Sigmoid colon (tissue), 7 donors: ENCODE data around the gene TUBB6. TPM values are rescaled to one million over a fixed set of nuclear protein-coding genes. Genes with fewer than 3 reads are reported as not detected.

ENCODE experiments used
- DNase-seq: peaks from one replicate; pipeline ENCODE4 v3.0.0-alpha.2; 2019
- H3K27ac ChIP-seq, 4 donors: fragments of 200-600 bp; sonication (generic); one replicate each; pipeline ENCODE4 v1.5.1; 2016 to 2019; ENCODE audit warnings: mild to moderate bottlenecking in 1 of 4
- H3K27me3 ChIP-seq, 3 donors: fragments of 200-600 bp; sonication (generic); one replicate each; pipeline ENCODE4 v1.5.1; 2019; ENCODE audit warnings: mild to moderate bottlenecking in 1 of 3
- H3K36me3 ChIP-seq, 4 donors: fragments of 200-600 bp; sonication (generic); one replicate each; pipeline ENCODE4 v1.5.1; 2016 to 2019
- H3K4me1 ChIP-seq, 4 donors: fragments of 200-600 bp; sonication (generic); one replicate each; pipeline ENCODE4 v1.5.1; 2017 to 2019
- H3K4me3 ChIP-seq, 4 donors: fragments of 200-600 bp; sonication (generic); one replicate each; pipeline ENCODE4 v1.5.1; 2017 to 2019; ENCODE audit warnings: mild to moderate bottlenecking in 2 of 4, moderate library complexity in 1 of 4
- H3K9me3 ChIP-seq, 4 donors: fragments of 200-600 bp in 3 of 4; sonication (generic) in 3 of 4; one replicate each; pipeline versions ENCODE4 v1.5.1 to v1.6.1; 2013 to 2019
- CTCF ChIP-seq, 4 experiments: fragments of 450-650 bp in 3 of 4; fragments of 200-600 bp in 1 of 4; IDR thresholded peaks; one replicate each; pipeline ENCODE4 v1.5.1; 2016 to 2019; ENCODE audit warnings: antibody characterized with exemption in 4 of 4, mild to moderate bottlenecking in 3 of 4, moderate library complexity in 2 of 4
- EP300 ChIP-seq, 4 donors: sonication (generic); formaldehyde crosslinking; IDR thresholded peaks; one replicate each; pipeline ENCODE4 v1.6.1; 2017; ENCODE audit warnings: antibody characterized with exemption in 4 of 4
- POLR2A ChIP-seq, 2 donors: fragments of 450-650 bp; IDR thresholded peaks; one replicate each; pipeline ENCODE4 v1.6.1; 2016; ENCODE audit warnings: antibody characterized with exemption in 2 of 2, mild to moderate bottlenecking in 2 of 2, moderate library complexity in 2 of 2
- POLR2AphosphoS5 ChIP-seq, 4 donors: sonication (generic); formaldehyde crosslinking; IDR thresholded peaks; one replicate each; pipeline ENCODE4 v1.6.1; 2017; ENCODE audit warnings: antibody characterized with exemption in 4 of 4
- WGBS, 2 donors: extraction: QIAGEN DNeasy Blood & Tissue Kit; methylation state at CpG; one replicate each; pipeline ENCODE4 v1.1.7; 2013; 5-methylcytosine and 5-hydroxymethylcytosine counted together
- intact Hi-C: fragments of 100-400 bp; cut with DNase I; formaldehyde crosslinking; loops from one replicate; pipeline ENCODE4 v1.15.1; 2023
- polyA plus RNA-seq, 3 donors: library from polyadenylated mRNA; stranded (reverse); fragments of 200-250 nt; gene quantifications; one replicate each; pipeline ENCODE4 v1.2.3, GENCODE V29; 2013
- total RNA-seq, 4 donors: library from RNA; depleted of rRNA; stranded (reverse); fragments of >200 nt; gene quantifications; one replicate each; pipeline ENCODE4 v1.1.0, GENCODE V29; 2016
- donor health status: healthy with polysubstance abuse.
- donor health status: Bipolar disorder and iron deficiency.
- donor health status: healthy.

TUBB6 gene
- total and polyA plus RNA-seq, 7 donors = 19.2 to 445 (median 298) TPM

GRCh38 chr18:12301263-12302005, 6.6 kb upstream of the TUBB6 start:
- H3K4me3 ChIP-seq = no peak overlapping the region
- no peak overlapping the region for H3K27ac ChIP-seq
- no peaks in the 10 kb centered on the region for H3K36me3 ChIP-seq
- TF ChIP-seq EP300 (IDR thresholded peaks at IDR 0.05) (no peak), CTCF (IDR thresholded peaks at IDR 0.05) (no peak), POLR2A (IDR thresholded peaks at IDR 0.05) (no peak), POLR2AphosphoS5 (IDR thresholded peaks at IDR 0.05) (no peak)
- H3K9me3 ChIP-seq = no peaks in the 10 kb centered on the region
- peaks cover 0 to 20% (median 16%) of the 10 kb centered on the region in 4 donors for H3K4me1 ChIP-seq
- no peaks in the 10 kb centered on the region for H3K27me3 ChIP-seq
- intact Hi-C loops = no loop called here
- WGBS, 2 donors = 88% methylated on average over 13 of the region's 13 CpGs
- peak; percentile 36 for DNase-seq

GRCh38 chr18:12302391-12303147, 5.5 kb upstream of the TUBB6 start:
- Histone ChIP-seq H3K9me3 (no peaks in the 10 kb centered on the region), H3K4me3 (no peak overlapping the region), H3K36me3 (no peaks in the 10 kb centered on the region), H3K4me1 (peaks cover 0 to 29% (median 25%) of the 10 kb centered on the region in 4 donors), H3K27ac (no peak overlapping the region), H3K27me3 (no peaks in the 10 kb centered on the region)
- no peak for TF ChIP-seq EP300 (IDR thresholded peaks at IDR 0.05)
- no peak for TF ChIP-seq POLR2A (IDR thresholded peaks at IDR 0.05)
- TF ChIP-seq CTCF (IDR thresholded peaks at IDR 0.05) = no peak
- TF ChIP-seq POLR2AphosphoS5 (IDR thresholded peaks at IDR 0.05) = no peak
- intact Hi-C loops = no loop called here
- WGBS, 2 donors = 84 to 88% methylated on average over 14 of the region's 14 CpGs
- peak; percentile 54 for DNase-seq

GRCh38 chr18:12304351-12305210, 3.5 kb upstream of the TUBB6 start:
- intact Hi-C loops = no loop called here
- Histone ChIP-seq H3K9me3 (no peaks in the 10 kb centered on the region), H3K27ac (peak overlapping the region in 3 of 4 donors; percentile 40 to 44 (median 44)), H3K4me3 (no peak overlapping the region), H3K27me3 (no peaks in the 10 kb centered on the region), H3K36me3 (no peaks in the 10 kb centered on the region), H3K4me1 (peaks cover 0 to 34% (median 30%) of the 10 kb centered on the region in 4 donors)
- DNase-seq = peak; percentile 34
- TF ChIP-seq POLR2A (IDR thresholded peaks at IDR 0.05) (no peak), POLR2AphosphoS5 (IDR thresholded peaks at IDR 0.05) (no peak), CTCF (IDR thresholded peaks at IDR 0.05) (no peak), EP300 (IDR thresholded peaks at IDR 0.05) (no peak)
- WGBS, 2 donors = 43 to 76% methylated on average over 19 of the region's 19 CpGs

GRCh38 chr18:12305211-12305610, 2.8 kb upstream of the TUBB6 start:
- TF ChIP-seq POLR2AphosphoS5 (IDR thresholded peaks at IDR 0.05) = no peak
- no peak for TF ChIP-seq CTCF (IDR thresholded peaks at IDR 0.05)
- no peak for TF ChIP-seq POLR2A (IDR thresholded peaks at IDR 0.05)
- no peak for TF ChIP-seq EP300 (IDR thresholded peaks at IDR 0.05)
- no peak overlapping the region for H3K4me3 ChIP-seq
- H3K9me3 ChIP-seq = no peaks in the 10 kb centered on the region
- H3K4me1 ChIP-seq = peaks cover 0 to 40% (median 36%) of the 10 kb centered on the region in 4 donors
- H3K27me3 ChIP-seq = no peaks in the 10 kb centered on the region
- WGBS, 2 donors = 60 to 87% methylated on average over 12 of the region's 12 CpGs
- peak overlapping the region in 3 of 4 donors; percentile 40 to 44 (median 44) for H3K27ac ChIP-seq
- intact Hi-C loops = no loop called here
- H3K36me3 ChIP-seq = no peaks in the 10 kb centered on the region
- DNase-seq = no peak
